Endothelial cell (in vitro differentiated cells): ENCODE results near the gene SLC9A4. TPM values are rescaled to one million over a fixed set of nuclear protein-coding genes. Genes with fewer than 3 reads are reported as not detected.

Experiments used
- DNase-seq: peaks from one replicate; pipeline ENCODE4 v3.0.0; 2021; ENCODE audit warnings: low spot score
- H3K27ac Mint-ChIP-seq: one replicate; pipeline ENCODE4 v1.8.0; 2021; ENCODE audit warnings: mixed read lengths, inconsistent platforms; ENCODE audit not compliant: unreplicated experiment
- H3K27me3 Mint-ChIP-seq: one replicate; pipeline ENCODE4 v1.8.0; 2021; ENCODE audit warnings: mild to moderate bottlenecking, moderate library complexity, mixed read lengths, inconsistent platforms; ENCODE audit not compliant: unreplicated experiment
- H3K36me3 Mint-ChIP-seq: one replicate; pipeline ENCODE4 v1.8.0; 2021; ENCODE audit warnings: mild to moderate bottlenecking, low read depth, mixed read lengths, inconsistent platforms; ENCODE audit not compliant: unreplicated experiment
- H3K4me1 Mint-ChIP-seq: one replicate; pipeline ENCODE4 v1.8.0; 2021; ENCODE audit warnings: mild to moderate bottlenecking, mixed read lengths, inconsistent platforms; ENCODE audit not compliant: unreplicated experiment
- H3K4me3 Mint-ChIP-seq: one replicate; pipeline ENCODE4 v1.8.0; 2021; ENCODE audit warnings: mild to moderate bottlenecking, mixed read lengths, inconsistent platforms; ENCODE audit not compliant: unreplicated experiment
- H3K9me3 Mint-ChIP-seq: one replicate; pipeline ENCODE4 v1.8.0; 2021; ENCODE audit warnings: mixed read lengths, inconsistent platforms; ENCODE audit not compliant: unreplicated experiment
- total RNA-seq: library from RNA; stranded (reverse); fragmentation: NEBNext Ultra II Directional; extraction: Animal tissue kit (Norgen Biotek cat#: 25700); gene quantifications from one replicate; pipeline ENCODE4 v1.2.1, GENCODE V29; 2021; ENCODE audit not compliant: unreplicated experiment
- TF ChIP-seq, protein P1 (sequence below): fragments of 200-600 bp; sonication (generic); IDR thresholded peaks from one replicate; pipeline ENCODE4 v1.5.0; 2021; ENCODE audit warnings: antibody characterized with exemption; ENCODE audit not compliant: unreplicated experiment

SLC9A4 gene
- total RNA-seq, 1 donor from 2014 or later = 0.08 TPM

- Mint-ChIP-seq H3K27me3 (peaks cover 2% of the 10 kb centered on the region), H3K4me1 (peaks cover 2% of the 10 kb centered on the region), H3K4me3 (no peak overlapping the region), H3K9me3 (no peaks in the 10 kb centered on the region), H3K36me3 (no peaks in the 10 kb centered on the region), H3K27ac (no peak overlapping the region)
- TF ChIP-seq, protein P1, sequence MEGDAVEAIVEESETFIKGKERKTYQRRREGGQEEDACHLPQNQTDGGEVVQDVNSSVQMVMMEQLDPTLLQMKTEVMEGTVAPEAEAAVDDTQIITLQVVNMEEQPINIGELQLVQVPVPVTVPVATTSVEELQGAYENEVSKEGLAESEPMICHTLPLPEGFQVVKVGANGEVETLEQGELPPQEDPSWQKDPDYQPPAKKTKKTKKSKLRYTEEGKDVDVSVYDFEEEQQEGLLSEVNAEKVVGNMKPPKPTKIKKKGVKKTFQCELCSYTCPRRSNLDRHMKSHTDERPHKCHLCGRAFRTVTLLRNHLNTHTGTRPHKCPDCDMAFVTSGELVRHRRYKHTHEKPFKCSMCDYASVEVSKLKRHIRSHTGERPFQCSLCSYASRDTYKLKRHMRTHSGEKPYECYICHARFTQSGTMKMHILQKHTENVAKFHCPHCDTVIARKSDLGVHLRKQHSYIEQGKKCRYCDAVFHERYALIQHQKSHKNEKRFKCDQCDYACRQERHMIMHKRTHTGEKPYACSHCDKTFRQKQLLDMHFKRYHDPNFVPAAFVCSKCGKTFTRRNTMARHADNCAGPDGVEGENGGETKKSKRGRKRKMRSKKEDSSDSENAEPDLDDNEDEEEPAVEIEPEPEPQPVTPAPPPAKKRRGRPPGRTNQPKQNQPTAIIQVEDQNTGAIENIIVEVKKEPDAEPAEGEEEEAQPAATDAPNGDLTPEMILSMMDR = no peak
- no peak for DNase-seq
Observed at GRCh38 chr2:102494570-102494969, 21.5 kb downstream of the SLC9A4 start.

DNA sequence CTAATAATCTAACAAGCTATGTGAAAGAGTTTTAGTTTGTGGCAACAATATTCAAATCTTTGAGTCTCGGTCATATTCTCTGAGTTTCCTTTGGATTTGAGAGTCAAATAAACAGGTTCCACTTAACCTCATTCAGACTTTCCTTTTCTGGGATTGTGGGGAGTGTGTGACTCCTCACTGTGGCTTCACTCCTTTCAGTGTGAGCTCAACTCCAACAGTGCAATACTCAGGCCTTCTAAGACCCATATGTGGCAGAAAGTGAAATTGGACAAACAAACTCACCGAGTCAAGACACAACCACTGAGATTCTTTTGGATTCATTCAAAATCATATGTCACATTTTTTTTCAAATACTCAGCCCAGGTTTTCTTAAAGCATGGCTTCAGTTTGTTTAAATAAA is 25.4 kb downstream of the SLC9A4 start:
- TF ChIP-seq, protein P1 = no peak
- no peaks in the 10 kb centered on the region for H3K9me3 Mint-ChIP-seq
- DNase-seq = no peak
- no peaks in the 10 kb centered on the region for H3K4me1 Mint-ChIP-seq
- no peak overlapping the region for H3K27ac Mint-ChIP-seq
- no peak overlapping the region for H3K4me3 Mint-ChIP-seq
- H3K36me3 Mint-ChIP-seq = no peaks in the 10 kb centered on the region
- H3K27me3 Mint-ChIP-seq = peaks cover 4% of the 10 kb centered on the region

GRCh38 chr2:102499558-102499957 is 26.5 kb downstream of the SLC9A4 start:
- no peaks in the 10 kb centered on the region for H3K36me3 Mint-ChIP-seq
- H3K27ac Mint-ChIP-seq = no peak overlapping the region
- TF ChIP-seq, protein P1 = no peak
- H3K9me3 Mint-ChIP-seq = no peaks in the 10 kb centered on the region
- DNase-seq = no peak
- H3K27me3 Mint-ChIP-seq = peaks cover 4% of the 10 kb centered on the region
- no peak overlapping the region for H3K4me3 Mint-ChIP-seq
- no peaks in the 10 kb centered on the region for H3K4me1 Mint-ChIP-seq

GRCh38 chr2:102502576-102502975 is 29.6 kb downstream of the SLC9A4 start:
- Mint-ChIP-seq H3K27ac (no peak overlapping the region), H3K36me3 (no peaks in the 10 kb centered on the region), H3K4me1 (no peaks in the 10 kb centered on the region), H3K9me3 (no peaks in the 10 kb centered on the region), H3K4me3 (no peak overlapping the region), H3K27me3 (peaks cover 4% of the 10 kb centered on the region)
- no peak for DNase-seq
- TF ChIP-seq, protein P1 = no peak

- H3K36me3 Mint-ChIP-seq = no peaks in the 10 kb centered on the region
- peaks cover 4% of the 10 kb centered on the region for H3K27me3 Mint-ChIP-seq
- no peak for DNase-seq
- H3K27ac Mint-ChIP-seq = no peak overlapping the region
- H3K4me3 Mint-ChIP-seq = no peak overlapping the region
- TF ChIP-seq, protein P1 = no peak
- H3K4me1 Mint-ChIP-seq = no peaks in the 10 kb centered on the region
- H3K9me3 Mint-ChIP-seq = peaks cover 4% of the 10 kb centered on the region
Observed at GRCh38 chr2:102504833-102505232, 31.8 kb downstream of the SLC9A4 start.
